Renal cortical epithelial cell (primary cell): Measurements from ENCODE around the gene FBLIM1. TPM values are rescaled to one million over a fixed set of nuclear protein-coding genes. Genes with fewer than 3 reads are reported as not detected.

ENCODE experiments used
- DNase-seq: peaks from one replicate; pipeline ENCODE4 v3.0.0-alpha.2; 2011; ENCODE audit warnings: low read depth
- total RNA-seq: library from RNA; depleted of rRNA; stranded (reverse); fragments of >200 nt; gene quantifications from 2 replicates; pipeline ENCODE4 v1.2.3, GENCODE V29; 2014

FBLIM1 gene
- total RNA-seq, 1 donor from 2014 or later: 213 TPM

GRCh38 chr1:15748690-15749398 lies 9.8 kb upstream of the FBLIM1 start:
- DNase-seq: no peak

DNA sequence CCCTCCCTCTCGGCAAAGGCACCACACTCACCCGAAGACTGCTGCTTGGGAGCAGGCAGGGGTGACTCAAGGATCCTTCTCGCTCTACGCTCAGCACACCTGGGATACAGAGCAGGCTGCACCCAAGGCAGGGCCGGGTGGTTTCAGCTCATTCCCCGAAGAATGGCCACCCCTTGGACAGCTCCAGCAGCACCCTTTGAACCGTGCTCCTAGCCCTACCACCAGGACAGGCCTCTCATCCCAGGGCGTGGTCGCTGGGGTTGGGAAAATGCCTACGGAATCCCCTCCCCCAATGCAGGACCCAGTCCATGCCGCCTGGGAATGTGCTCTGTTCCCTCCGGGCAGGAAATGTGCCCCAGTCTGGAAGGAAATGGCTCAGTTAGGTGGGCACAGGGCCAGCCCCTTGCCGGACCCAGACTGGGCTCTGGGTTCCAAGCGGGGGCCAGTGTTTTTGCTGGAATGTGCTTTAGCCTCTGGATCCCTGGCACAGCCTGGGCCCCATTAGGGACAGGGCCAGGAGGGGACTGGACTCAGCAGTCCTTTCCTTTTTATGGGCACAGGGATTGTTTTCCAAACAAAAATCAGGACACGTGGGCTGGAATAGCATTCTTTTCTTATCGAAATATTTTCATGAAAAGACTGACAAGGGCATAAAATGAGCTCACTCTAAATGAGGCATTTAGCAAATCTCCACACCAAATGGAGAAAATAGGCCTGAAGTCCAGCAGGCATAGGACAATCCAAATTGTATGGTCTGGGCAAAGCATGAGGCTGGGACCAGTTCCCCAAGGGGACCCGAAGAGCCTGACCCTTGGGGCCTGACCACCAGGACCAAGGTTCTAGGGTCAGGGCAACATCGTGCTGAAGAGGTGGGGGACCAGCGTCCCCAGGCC lies 8.9 kb upstream of the FBLIM1 start:
- peak; percentile 30 for DNase-seq

DNA sequence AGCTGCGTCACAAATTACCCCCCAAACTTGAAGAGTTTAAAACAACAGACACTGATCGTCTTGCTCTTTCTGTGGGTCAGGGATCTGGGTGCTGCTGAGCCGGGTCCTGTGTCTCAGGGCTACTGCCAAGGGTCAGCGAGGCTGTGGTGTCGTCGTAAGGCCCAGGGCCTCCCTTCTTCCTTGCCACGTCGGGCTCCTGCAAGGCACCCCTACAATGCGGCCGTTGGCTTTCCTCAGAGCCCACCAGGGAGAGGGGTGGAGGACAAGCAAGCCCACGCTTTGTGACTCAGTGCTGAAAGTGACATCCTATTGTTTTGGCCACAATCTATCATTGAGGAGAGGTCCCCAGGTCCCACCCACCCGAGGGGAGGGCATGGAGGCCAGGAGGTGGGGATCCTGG lies 7.7 kb upstream of the FBLIM1 start:
- DNase-seq: no peak

GRCh38 chr1:15751717-15752116 lies 6.9 kb upstream of the FBLIM1 start:
- no peak for DNase-seq

- DNase-seq: no peak
These were observed 4.8 kb upstream of the FBLIM1 start for GRCh38 chr1:15753776-15754175.

- DNase-seq: no peak
These were observed 3.5 kb upstream of the FBLIM1 start for GRCh38 chr1:15755021-15755645.

DNA sequence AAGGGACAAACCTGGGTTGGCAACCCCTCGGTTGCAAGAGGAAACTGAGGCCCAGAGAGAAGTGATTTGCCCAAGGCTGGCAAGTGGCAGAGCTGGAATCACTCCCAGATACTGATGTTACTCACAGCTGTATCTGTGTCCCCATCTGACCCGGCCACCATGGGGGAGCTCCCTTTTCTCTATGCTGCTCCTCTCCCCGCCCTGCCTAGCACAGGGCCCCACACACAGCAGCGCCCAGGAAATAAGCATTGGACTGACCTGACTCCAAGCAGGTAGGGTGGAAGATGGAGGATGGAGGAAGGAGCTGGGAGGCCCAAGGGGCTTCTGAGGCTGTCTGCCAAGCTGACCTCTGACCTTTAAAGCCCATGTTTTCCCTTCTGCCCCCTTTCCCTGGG lies 3.0 kb upstream of the FBLIM1 start:
- no peak for DNase-seq

DNA sequence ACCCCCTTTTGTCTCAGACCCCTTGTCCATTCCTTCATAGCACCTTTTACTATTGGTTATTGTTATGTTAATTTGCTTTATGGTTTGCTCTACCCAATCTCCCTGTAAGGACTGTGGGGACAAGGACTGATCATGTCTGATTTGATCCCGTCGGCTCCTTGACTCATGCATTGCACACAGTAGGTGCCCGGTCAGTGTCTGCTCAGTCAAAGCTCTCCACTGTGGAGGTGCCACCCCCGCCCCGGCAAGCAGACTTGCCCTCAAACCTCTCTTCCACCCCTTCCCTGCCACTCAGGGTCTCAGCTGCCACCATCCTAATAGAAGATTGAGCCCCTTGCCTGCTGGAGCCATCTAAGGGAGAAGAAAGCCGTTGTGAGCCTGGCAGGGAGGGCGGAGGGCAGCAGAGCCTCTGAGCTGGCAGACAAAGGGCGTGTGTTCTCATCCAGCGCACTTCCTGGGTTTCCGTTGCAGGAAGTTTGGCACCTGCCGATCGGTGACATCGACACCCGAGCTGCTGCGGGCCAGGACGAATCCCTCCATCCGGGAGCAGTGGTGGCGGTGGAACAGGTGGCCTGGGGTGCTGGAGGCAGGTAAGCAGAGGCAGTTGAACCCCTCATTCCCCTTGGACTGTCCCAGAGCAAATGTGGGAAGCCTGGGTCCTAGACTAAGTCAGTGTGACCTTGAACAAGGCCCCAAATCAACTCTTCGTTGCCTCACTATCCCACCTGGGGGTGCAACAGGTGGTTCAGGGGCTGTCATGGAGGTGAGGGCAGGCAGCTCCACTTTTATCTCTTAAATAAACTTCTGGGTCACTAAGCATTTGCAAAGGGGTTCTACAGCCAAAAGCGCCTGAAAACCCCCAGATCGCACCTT lies 2.2 kb upstream of the FBLIM1 start:
- no peak for DNase-seq

GRCh38 chr1:15757016-15757543 lies 1.5 kb upstream of the FBLIM1 start:
- no peak for DNase-seq

- no peak for DNase-seq
These were observed 836 bp upstream of the FBLIM1 start for GRCh38 chr1:15757575-15758342.

DNA sequence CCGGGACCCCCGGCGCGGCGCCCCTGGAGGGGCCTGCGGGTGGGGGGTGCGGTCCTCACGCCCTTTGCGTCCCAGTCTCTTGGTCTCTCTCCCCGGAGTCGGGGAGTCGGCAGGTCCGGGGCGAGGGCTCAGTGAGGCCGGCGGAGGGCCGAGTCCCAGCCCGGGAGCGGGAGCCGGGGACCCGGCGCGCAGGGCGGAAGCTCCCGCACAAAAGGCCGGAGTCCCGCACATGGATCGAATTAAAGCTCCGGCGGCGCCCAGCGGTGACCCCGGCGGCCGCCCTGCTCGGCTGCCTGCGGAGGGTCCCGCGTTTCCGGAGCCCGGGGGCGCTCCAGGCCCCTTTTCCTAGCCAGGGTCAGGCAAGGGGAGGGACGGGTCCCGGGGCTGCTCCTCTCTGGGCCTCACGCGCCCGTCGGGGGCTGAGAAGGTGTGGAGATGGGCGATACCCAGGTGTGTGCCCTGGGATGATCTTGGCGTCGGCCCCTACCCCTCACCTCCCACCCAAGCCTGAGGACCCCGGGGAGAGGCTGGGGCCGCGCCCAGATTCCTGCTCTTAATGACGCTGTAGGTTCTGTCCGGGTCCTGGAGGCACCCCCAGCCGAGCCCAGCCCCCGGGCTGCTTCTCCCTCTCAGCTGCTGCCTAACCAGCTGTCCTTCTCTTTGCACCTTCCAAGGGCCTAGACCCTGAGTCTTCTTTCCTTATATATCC lies 512 bp downstream of the FBLIM1 start:
- no peak for DNase-seq

GRCh38 chr1:15760520-15761211 lies 2.1 kb downstream of the FBLIM1 start:
- DNase-seq: peak; percentile 53

DNA sequence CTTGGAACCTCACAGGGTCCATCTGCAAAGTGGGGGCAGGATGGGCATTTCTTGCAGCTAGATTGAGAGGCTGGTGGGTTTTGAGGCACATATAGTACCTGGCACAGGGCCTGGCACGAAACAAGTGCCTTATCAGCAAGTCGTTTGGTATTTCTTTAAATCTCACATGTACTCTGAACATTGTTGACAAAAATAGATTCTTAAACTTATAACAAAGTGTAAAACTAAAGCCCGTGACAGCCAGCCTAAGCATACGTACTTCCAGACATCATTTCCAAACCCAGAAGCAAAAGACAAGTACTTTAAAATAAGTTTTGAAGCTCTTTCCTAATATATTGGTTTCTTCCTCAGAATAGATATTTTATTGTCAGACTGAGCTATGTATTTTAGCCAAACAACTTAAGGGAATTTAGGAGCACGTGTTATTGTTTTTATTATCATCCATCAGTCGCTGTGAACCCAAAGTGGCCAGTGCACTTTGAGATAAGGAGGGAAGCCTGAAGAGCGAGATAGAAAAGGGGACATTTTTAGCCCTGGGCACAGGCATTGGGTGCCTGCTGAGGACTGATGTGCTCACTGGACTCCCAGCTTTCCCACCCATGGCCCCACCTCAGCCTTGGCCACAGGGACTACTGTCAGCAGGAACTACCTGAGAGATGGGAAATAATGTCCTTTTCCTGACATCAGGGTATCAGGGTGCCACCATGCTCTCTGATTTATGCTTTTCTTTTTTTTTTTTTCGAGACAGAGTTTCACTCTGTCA lies 3.0 kb downstream of the FBLIM1 start:
- no peak for DNase-seq

- DNase-seq: no peak
These were observed 4.0 kb downstream of the FBLIM1 start for GRCh38 chr1:15762546-15762945.

- DNase-seq: peak; percentile 68
These were observed 5.7 kb downstream of the FBLIM1 start for GRCh38 chr1:15764269-15764764.

DNA sequence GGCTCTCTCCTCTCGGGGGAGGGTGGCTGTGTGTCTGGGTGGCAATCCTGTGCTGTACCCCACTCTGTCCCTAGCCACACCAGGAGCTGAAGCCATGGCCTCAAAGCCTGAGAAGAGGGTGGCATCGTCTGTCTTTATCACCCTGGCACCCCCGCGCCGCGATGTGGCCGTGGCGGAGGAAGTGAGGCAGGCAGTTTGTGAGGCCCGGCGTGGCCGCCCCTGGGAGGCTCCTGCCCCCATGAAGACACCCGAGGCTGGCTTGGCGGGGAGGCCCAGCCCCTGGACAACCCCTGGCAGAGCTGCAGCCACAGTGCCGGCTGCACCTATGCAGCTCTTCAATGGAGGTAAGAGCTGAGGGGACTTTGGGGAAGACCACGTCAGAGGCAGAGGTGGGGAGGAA lies 6.3 kb downstream of the FBLIM1 start:
- no peak for DNase-seq

GRCh38 chr1:15765495-15766194 lies 7.0 kb downstream of the FBLIM1 start:
- DNase-seq: peak; percentile 65

- DNase-seq: no peak
These were observed 9.3 kb downstream of the FBLIM1 start for GRCh38 chr1:15767941-15768340.
